Lung microvascular endothelial cell (primary cell): Measurements from ENCODE around the gene CELA1. TPM values are rescaled to one million over a fixed set of nuclear protein-coding genes. Genes with fewer than 3 reads are reported as not detected.

Experiments used
- DNase-seq, 2 donors: peaks; one replicate each; pipeline versions ENCODE4 v3.0.0 to v3.0.0-alpha.2; 2010; ENCODE audit warnings: low read depth in 2 of 2
- total RNA-seq: library from RNA; depleted of rRNA; stranded (reverse); fragments of >200 nt; gene quantifications from 2 replicates; pipeline ENCODE4 v1.2.1, GENCODE V29; 2014

Gene CELA1
- total RNA-seq, 1 donor from 2014 or later = not detected

- no peak for DNase-seq
Observed at GRCh38 chr12:51374856-51375255, 28.4 kb upstream of the CELA1 start.

- DNase-seq = peak; percentile 29 to 89
Observed at GRCh38 chr12:51374361-51374760, 27.9 kb upstream of the CELA1 start.

GRCh38 chr12:51373187-51373586 lies 26.7 kb upstream of the CELA1 start:
- no peak for DNase-seq

GRCh38 chr12:51372021-51372420 lies 25.5 kb upstream of the CELA1 start:
- no peak for DNase-seq

GRCh38 chr12:51371295-51371953 lies 24.9 kb upstream of the CELA1 start:
- peak; percentile 67 to 98 for DNase-seq

GRCh38 chr12:51370667-51371066 lies 24.2 kb upstream of the CELA1 start:
- DNase-seq = no peak

GRCh38 chr12:51369581-51369980 lies 23.1 kb upstream of the CELA1 start:
- no peak for DNase-seq

- DNase-seq = peak; percentile 63 to 97
Observed at GRCh38 chr12:51368640-51369517, 22.4 kb upstream of the CELA1 start.

GRCh38 chr12:51365276-51365675 lies 18.8 kb upstream of the CELA1 start:
- DNase-seq = no peak

GRCh38 chr12:51364001-51364400 lies 17.5 kb upstream of the CELA1 start:
- DNase-seq = no peak

GRCh38 chr12:51362747-51363342 lies 16.4 kb upstream of the CELA1 start:
- no peak for DNase-seq

- DNase-seq = no peak
Observed at GRCh38 chr12:51362307-51362706, 15.8 kb upstream of the CELA1 start.

- no peak for DNase-seq
Observed at GRCh38 chr12:51361161-51362016, 14.9 kb upstream of the CELA1 start.

GRCh38 chr12:51360315-51360714 lies 13.8 kb upstream of the CELA1 start:
- no peak for DNase-seq

GRCh38 chr12:51359851-51360250 lies 13.4 kb upstream of the CELA1 start:
- no peak for DNase-seq

- DNase-seq = no peak
Observed at GRCh38 chr12:51358496-51358895, 12.0 kb upstream of the CELA1 start.

- no peak for DNase-seq
Observed at GRCh38 chr12:51357374-51358047, 11.0 kb upstream of the CELA1 start.

- DNase-seq = peak; percentile 76 to 77
Observed at GRCh38 chr12:51351913-51352532, 5.5 kb upstream of the CELA1 start.

- DNase-seq = no peak
Observed at GRCh38 chr12:51349026-51349425, 2.5 kb upstream of the CELA1 start.

GRCh38 chr12:51348116-51348515 lies 1.6 kb upstream of the CELA1 start:
- no peak for DNase-seq
